Measurements from ENCODE around the gene ADGRG1.
A peak's percentile ranks its signal among the peaks of the same experiment; 100 is the strongest.

The ADGRG1 gene

GRCh38 chr16:57693550-57693949 is 65.1 kb downstream of the ADGRG1 start:
- TF ChIP-seq CTCF (IDR thresholded peaks at IDR 0.05; ENCODE audit: low read length, missing control alignments): no peak
- no peak overlapping the region for H3K4me3 ChIP-seq (replicated peaks; ENCODE audit: low read depth, low read length)
- no peak for DNase-seq (ENCODE audit: low read depth)

GRCh38 chr16:57694231-57694724 is 65.8 kb downstream of the ADGRG1 start:
- DNase-seq (ENCODE audit: low read depth): no peak
- no peak for TF ChIP-seq CTCF (IDR thresholded peaks at IDR 0.05; ENCODE audit: low read length, missing control alignments)
- H3K4me3 ChIP-seq (replicated peaks; ENCODE audit: low read depth, low read length): no peak overlapping the region

- H3K4me3 ChIP-seq (replicated peaks; ENCODE audit: low read depth, low read length): peak within 1 kb of the TSS; percentile 37
- TF ChIP-seq CTCF (IDR thresholded peaks at IDR 0.05; ENCODE audit: low read length, missing control alignments): no peak
- DNase-seq (ENCODE audit: low read depth): peak; percentile 47
These were observed 66.6 kb downstream of the ADGRG1 start, which contains the start of gene DRC7 for GRCh38 chr16:57694725-57695679. Gene DRC7 (plus strand): TSS chr16:57694806. CDS start chr16:57697950, 3,144 bp downstream.

- no peak overlapping the region for H3K4me3 ChIP-seq (replicated peaks; ENCODE audit: low read depth, low read length)
- no peak for DNase-seq (ENCODE audit: low read depth)
- TF ChIP-seq CTCF (IDR thresholded peaks at IDR 0.05; ENCODE audit: low read length, missing control alignments): no peak
These were observed 67.2 kb downstream of the ADGRG1 start for GRCh38 chr16:57695680-57696069.

- no peak overlapping the region for H3K4me3 ChIP-seq (replicated peaks; ENCODE audit: low read depth, low read length)
- TF ChIP-seq CTCF (IDR thresholded peaks at IDR 0.05; ENCODE audit: low read length, missing control alignments): no peak
- DNase-seq (ENCODE audit: low read depth): no peak
These were observed 67.8 kb downstream of the ADGRG1 start for GRCh38 chr16:57696240-57696639.

GRCh38 chr16:57697896-57698537 is 69.6 kb downstream of the ADGRG1 start:
- TF ChIP-seq CTCF (IDR thresholded peaks at IDR 0.05; ENCODE audit: low read length, missing control alignments): no peak
- H3K4me3 ChIP-seq (replicated peaks; ENCODE audit: low read depth, low read length): no peak overlapping the region
- no peak for DNase-seq (ENCODE audit: low read depth)

Measured in fibroblast of pulmonary artery (primary cell).